Panc1 (cell line): ENCODE data around the gene TMCO1.

Source experiments
- CTCF ChIP-seq: fragments of 450-650 bp; IDR thresholded peaks from 2 replicates; pipeline ENCODE4 v1.5.1; 2017; ENCODE audit warnings: mild to moderate bottlenecking
- POLR2AphosphoS5 ChIP-seq: IDR thresholded peaks from 2 replicates; pipeline ENCODE4 v1.6.1; 2012; ENCODE audit warnings: mild to moderate bottlenecking, low read depth, low read length, moderate library complexity
- REST ChIP-seq, 2 experiments: IDR thresholded peaks; 2 replicates each; pipeline ENCODE4 v1.6.1; 2011 to 2012; ENCODE audit warnings: low read depth in 2 of 2, control low read depth in 1 of 2, low read length in 1 of 2, mild to moderate bottlenecking in 1 of 2, moderate library complexity in 1 of 2; ENCODE audit not compliant: insufficient read depth in 1 of 2

GRCh38 chr1:165772739-165773138 lies 4.1 kb upstream of the TMCO1 start:
- TF ChIP-seq POLR2AphosphoS5 (no peak), CTCF (no peak), REST (IDR thresholded peaks at IDR 0.05; ENCODE audit: insufficient read depth in 1 of 2, low read depth in 2 of 2, low read length in 1 of 2) (no peak)
